Esophagus muscularis mucosa (tissue), 4 donors: ENCODE results near the gene EFCAB14.

Source experiments
- CTCF ChIP-seq, 3 experiments: fragments of 200-600 bp in 2 of 3; fragments of 450-650 bp in 1 of 3; sonication (generic) in 2 of 3; IDR thresholded peaks; one replicate each; pipeline ENCODE4 v1.5.1; 2017 to 2019; ENCODE audit warnings: antibody characterized with exemption in 3 of 3, mild to moderate bottlenecking in 2 of 3, moderate library complexity in 1 of 3
- EP300 ChIP-seq: sonication (generic); formaldehyde crosslinking; IDR thresholded peaks from one replicate; pipeline ENCODE4 v1.6.1; 2017; ENCODE audit warnings: antibody characterized with exemption
- POLR2A ChIP-seq: fragments of 450-650 bp; IDR thresholded peaks from one replicate; pipeline ENCODE4 v1.6.1; 2017; ENCODE audit warnings: antibody characterized with exemption, moderate library complexity, mild to moderate bottlenecking, low read depth

- TF ChIP-seq CTCF (IDR thresholded peaks at IDR 0.05) (no peak), POLR2A (no peak), EP300 (no peak)
Observed at GRCh38 chr1:46718340-46718726, 581 bp downstream of the EFCAB14 start.
